Suprapubic skin (tissue), 4 donors: ENCODE results near the gene GAK. TPM values are rescaled to one million over a fixed set of nuclear protein-coding genes. Genes with fewer than 3 reads are reported as not detected.
A peak's percentile ranks its signal among the peaks of the same experiment; 100 is the strongest.

ENCODE experiments used
- DNase-seq, 2 donors: peaks; one replicate each; pipeline ENCODE4 v3.0.0-alpha.2; 2019; ENCODE audit warnings: low spot score in 2 of 2
- H3K27ac ChIP-seq: fragments of 200-600 bp; sonication (generic); one replicate; pipeline ENCODE4 v1.5.1; 2019
- H3K27me3 ChIP-seq: fragments of 200-600 bp; sonication (generic); one replicate; pipeline ENCODE4 v1.5.1; 2019
- H3K36me3 ChIP-seq: fragments of 200-600 bp; sonication (generic); one replicate; pipeline ENCODE4 v1.5.1; 2019
- H3K4me1 ChIP-seq: fragments of 200-600 bp; sonication (generic); one replicate; pipeline ENCODE4 v1.5.1; 2019
- H3K4me3 ChIP-seq: fragments of 200-600 bp; sonication (generic); one replicate; pipeline ENCODE4 v1.5.1; 2019; ENCODE audit warnings: mild to moderate bottlenecking
- H3K9me3 ChIP-seq: fragments of 200-600 bp; sonication (generic); one replicate; pipeline ENCODE4 v1.5.1; 2019
- CTCF ChIP-seq, 2 donors: fragments of 200-600 bp in 1 of 2; fragments of 450-650 bp in 1 of 2; sonication (generic) in 1 of 2; IDR thresholded peaks; one replicate each; pipeline ENCODE4 v1.5.1; 2016 to 2019; ENCODE audit warnings: antibody characterized with exemption in 2 of 2, mild to moderate bottlenecking in 1 of 2, moderate library complexity in 1 of 2
- EP300 ChIP-seq: sonication (generic); formaldehyde crosslinking; IDR thresholded peaks from one replicate; pipeline ENCODE4 v1.6.1; 2017; ENCODE audit warnings: antibody characterized with exemption
- POLR2A ChIP-seq, 2 donors: fragments of 450-650 bp; IDR thresholded peaks; one replicate each; pipeline ENCODE4 v1.6.1; 2017; ENCODE audit warnings: antibody characterized with exemption in 2 of 2, mild to moderate bottlenecking in 2 of 2, moderate library complexity in 2 of 2
- POLR2AphosphoS5 ChIP-seq, 3 donors: sonication (generic); formaldehyde crosslinking; IDR thresholded peaks; one replicate each; pipeline ENCODE4 v1.6.1; 2017; ENCODE audit warnings: antibody characterized with exemption in 3 of 3
- WGBS: methylation state at CpG from one replicate; pipeline ENCODE4 v1.1.5; 2018; 5-methylcytosine and 5-hydroxymethylcytosine counted together
- total RNA-seq, 4 donors: library from RNA; depleted of rRNA; stranded (reverse); fragments of >200 nt; gene quantifications; one replicate each; pipeline ENCODE4 v1.1.0, GENCODE V29; 2016

The GAK gene
- total RNA-seq, 4 donors from 2014 or later: 108 to 166 (median 132) TPM

- Histone ChIP-seq H3K27ac (peak overlapping the region; percentile 52), H3K4me1 (no peaks in the 10 kb centered on the region), H3K4me3 (no peak overlapping the region), H3K9me3 (no peaks in the 10 kb centered on the region), H3K36me3 (peaks cover 31% of the 10 kb centered on the region), H3K27me3 (no peaks in the 10 kb centered on the region)
- WGBS: 89% methylated on average over 29 of the region's 29 CpGs
- TF ChIP-seq POLR2AphosphoS5 (IDR thresholded peaks at IDR 0.05) (no peak), EP300 (no peak), POLR2A (IDR thresholded peaks at IDR 0.05) (no peak), CTCF (IDR thresholded peaks at IDR 0.05) (no peak)
- no peak for DNase-seq
Measured at GRCh38 chr4:911871-912490, 20.1 kb downstream of the GAK start.

- no peaks in the 10 kb centered on the region for H3K27me3 ChIP-seq
- H3K9me3 ChIP-seq: no peaks in the 10 kb centered on the region
- DNase-seq: no peak
- TF ChIP-seq POLR2AphosphoS5 (IDR thresholded peaks at IDR 0.05) (no peak), POLR2A (IDR thresholded peaks at IDR 0.05) (no peak), EP300 (no peak), CTCF (IDR thresholded peaks at IDR 0.05) (no peak)
- H3K27ac ChIP-seq: no peak overlapping the region
- H3K36me3 ChIP-seq: peaks cover 31% of the 10 kb centered on the region
- WGBS: 93% methylated on average over 23 of the region's 23 CpGs
- H3K4me3 ChIP-seq: no peak overlapping the region
- no peaks in the 10 kb centered on the region for H3K4me1 ChIP-seq
Measured at GRCh38 chr4:911221-911751, 20.8 kb downstream of the GAK start.

- Histone ChIP-seq H3K27me3 (no peaks in the 10 kb centered on the region), H3K9me3 (no peaks in the 10 kb centered on the region), H3K27ac (no peak overlapping the region), H3K4me3 (no peak overlapping the region), H3K4me1 (no peaks in the 10 kb centered on the region), H3K36me3 (peaks cover 31% of the 10 kb centered on the region)
- no peak for TF ChIP-seq POLR2A (IDR thresholded peaks at IDR 0.05)
- no peak for TF ChIP-seq EP300
- TF ChIP-seq POLR2AphosphoS5 (IDR thresholded peaks at IDR 0.05): no peak
- TF ChIP-seq CTCF (IDR thresholded peaks at IDR 0.05): no peak
- DNase-seq: no peak
- 93% methylated on average over 19 of the region's 26 CpGs for WGBS
Measured at GRCh38 chr4:910366-911091, 21.6 kb downstream of the GAK start.

- no peak overlapping the region for H3K27ac ChIP-seq
- WGBS: 100% methylated on average over 1 of the region's 12 CpGs
- H3K36me3 ChIP-seq: peaks cover 31% of the 10 kb centered on the region
- no peaks in the 10 kb centered on the region for H3K4me1 ChIP-seq
- no peak overlapping the region for H3K4me3 ChIP-seq
- H3K9me3 ChIP-seq: no peaks in the 10 kb centered on the region
- DNase-seq: no peak
- H3K27me3 ChIP-seq: no peaks in the 10 kb centered on the region
- TF ChIP-seq CTCF (IDR thresholded peaks at IDR 0.05) (no peak), POLR2AphosphoS5 (IDR thresholded peaks at IDR 0.05) (no peak), POLR2A (IDR thresholded peaks at IDR 0.05) (no peak), EP300 (no peak)
Measured at GRCh38 chr4:909821-910220, 22.3 kb downstream of the GAK start.

- Histone ChIP-seq H3K36me3 (peaks cover 37% of the 10 kb centered on the region), H3K4me3 (no peak overlapping the region), H3K9me3 (no peaks in the 10 kb centered on the region), H3K27me3 (no peaks in the 10 kb centered on the region), H3K4me1 (no peaks in the 10 kb centered on the region), H3K27ac (no peak overlapping the region)
- no peak for TF ChIP-seq CTCF (IDR thresholded peaks at IDR 0.05)
- no peak for TF ChIP-seq POLR2A (IDR thresholded peaks at IDR 0.05)
- no peak for TF ChIP-seq EP300
- TF ChIP-seq POLR2AphosphoS5 (IDR thresholded peaks at IDR 0.05): no peak
- WGBS: 95% methylated on average over 26 of the region's 26 CpGs
- DNase-seq: no peak
Measured at GRCh38 chr4:909131-909571, 23.0 kb downstream of the GAK start.
